ENCODE results near the gene NPAS3.

The NPAS3 gene

GRCh38 chr14:33342299-33342974 lies 403.8 kb downstream of the NPAS3 start:
- DNase-seq, result no peak

GRCh38 chr14:33343016-33343415 lies 404.3 kb downstream of the NPAS3 start:
- no peak for DNase-seq

- no peak for DNase-seq
Observed at GRCh38 chr14:33347796-33348195, 409.1 kb downstream of the NPAS3 start.

DNA sequence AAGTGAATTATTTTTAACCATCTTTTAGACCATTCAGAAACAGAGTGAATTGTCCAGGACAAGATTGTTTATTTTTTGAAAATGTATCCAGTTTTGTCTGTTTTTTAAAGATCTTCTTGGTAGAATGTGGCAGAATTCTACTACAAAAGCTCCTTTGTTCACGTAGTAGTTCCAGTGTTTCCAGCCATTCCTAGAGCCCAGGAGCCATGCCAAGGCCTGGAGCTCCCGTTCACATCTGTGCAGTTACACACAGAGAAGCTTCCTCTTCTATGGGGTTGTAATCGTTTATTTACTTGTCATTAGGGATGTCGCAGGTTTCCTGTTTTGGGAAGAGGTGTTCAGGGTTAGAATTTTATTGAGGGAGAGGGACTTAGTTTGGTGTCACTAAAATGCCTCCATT lies 409.8 kb downstream of the NPAS3 start:
- no peak for DNase-seq

DNA sequence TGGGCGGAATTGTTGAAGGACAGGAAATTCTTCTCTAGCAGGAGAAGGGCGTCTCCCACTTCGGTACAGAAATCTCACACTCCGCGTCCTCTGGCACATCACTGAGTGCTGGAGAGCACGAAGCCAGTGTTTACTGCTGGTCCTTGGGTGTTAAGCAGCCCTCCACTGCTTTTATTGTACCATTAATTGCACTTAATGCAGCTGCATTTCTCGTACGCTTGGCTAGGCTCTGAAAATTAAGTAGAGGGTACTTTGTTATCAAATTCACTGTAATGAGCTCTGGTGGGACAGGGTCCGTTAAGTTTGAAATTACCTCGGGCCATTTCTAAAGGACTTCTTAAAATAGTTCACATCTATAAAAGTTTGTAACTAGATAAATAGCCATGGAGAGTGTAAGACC lies 411.2 kb downstream of the NPAS3 start:
- DNase-seq, result no peak

DNA sequence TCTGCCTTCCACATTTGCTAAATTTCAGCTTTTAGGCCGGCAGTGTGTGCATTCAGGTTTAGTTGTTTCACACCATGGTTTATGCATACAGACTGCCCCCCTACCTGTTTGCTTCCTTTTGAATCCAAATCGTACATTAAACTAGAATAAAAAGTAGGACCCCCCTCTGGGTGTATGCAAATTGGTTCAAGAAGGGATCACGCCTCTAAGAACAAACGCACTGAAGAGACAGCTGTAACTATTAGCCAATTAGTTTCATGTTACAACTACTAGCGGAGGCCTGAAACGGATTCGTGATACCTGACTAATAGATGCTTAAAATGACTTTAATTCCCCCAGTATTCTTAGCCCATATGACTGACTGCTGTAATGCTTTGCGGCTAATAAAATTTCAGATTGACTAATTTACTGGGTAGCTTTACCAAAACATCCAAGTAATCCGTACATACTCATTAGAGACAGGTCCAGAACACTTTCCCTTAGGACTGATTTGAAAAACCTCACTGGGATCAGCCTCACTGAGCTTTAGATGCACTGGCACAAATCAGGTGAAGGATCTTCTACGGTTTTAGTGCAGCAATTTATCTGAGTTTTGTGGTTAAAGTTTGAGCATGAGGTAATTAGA lies 411.8 kb downstream of the NPAS3 start:
- no peak for DNase-seq

GRCh38 chr14:33352821-33353220 lies 414.1 kb downstream of the NPAS3 start:
- no peak for DNase-seq

DNA sequence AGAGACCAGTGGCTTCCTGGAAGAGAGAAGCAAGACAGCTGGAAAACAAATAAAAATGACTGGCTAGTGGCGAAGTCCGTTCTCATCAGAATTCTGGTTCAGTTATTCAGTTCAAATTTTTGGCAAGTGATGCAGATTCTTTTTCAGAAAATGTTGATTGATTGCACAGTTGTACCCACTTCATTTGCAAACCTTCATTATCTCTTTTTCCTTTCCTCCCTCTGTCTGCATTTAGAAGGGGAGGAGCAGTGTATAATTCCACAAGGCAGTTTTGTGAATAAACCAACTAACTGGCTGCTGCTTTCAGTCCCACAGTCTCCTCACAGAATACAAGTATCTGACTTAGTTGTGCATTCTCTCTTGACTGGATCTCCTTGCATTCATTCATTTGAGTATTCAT lies 417.5 kb downstream of the NPAS3 start:
- no peak for DNase-seq

- DNase-seq, result no peak
Observed at GRCh38 chr14:33357225-33358010, 418.7 kb downstream of the NPAS3 start.

GRCh38 chr14:33359288-33359881 lies 420.7 kb downstream of the NPAS3 start:
- no peak for DNase-seq

DNA sequence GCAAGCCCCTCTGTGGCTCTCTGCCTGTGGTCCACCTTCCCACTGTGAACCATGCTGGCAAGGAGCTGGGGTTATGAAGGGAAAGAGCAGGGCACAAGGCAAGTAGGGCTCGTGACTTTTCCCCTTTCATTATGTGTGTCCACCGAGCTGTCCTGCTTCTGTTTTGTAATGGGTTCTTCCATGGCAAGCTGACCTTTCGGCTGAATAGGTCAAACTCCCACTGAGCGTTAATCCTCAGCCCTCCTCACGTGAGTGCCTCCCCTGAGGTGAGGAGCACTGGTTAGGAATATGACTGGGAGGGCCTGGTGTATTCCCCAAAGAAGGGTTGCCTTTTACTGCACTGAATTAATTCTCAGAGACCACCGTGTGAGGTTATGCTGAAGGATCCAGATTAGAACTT lies 424.3 kb downstream of the NPAS3 start:
- no peak for DNase-seq

DNA sequence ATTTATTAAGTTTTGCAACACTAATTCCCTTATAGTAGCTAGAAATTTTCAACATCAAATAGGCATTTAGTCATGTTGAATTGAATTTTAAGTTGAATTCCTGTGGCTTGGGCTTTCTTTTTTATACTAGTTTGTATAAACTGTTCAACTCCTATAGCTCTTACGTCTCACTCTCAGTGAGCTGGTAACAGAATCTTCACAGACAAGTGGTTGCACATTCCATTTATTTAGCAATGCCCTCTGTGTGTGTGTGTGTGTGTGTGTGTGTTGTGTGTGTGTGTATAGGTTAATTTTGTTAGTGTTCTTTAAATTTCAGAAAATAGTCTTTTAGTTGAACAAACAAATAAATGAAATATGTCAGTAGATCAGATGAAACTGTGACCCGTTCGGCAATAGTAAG lies 425.0 kb downstream of the NPAS3 start:
- DNase-seq, result no peak

GRCh38 chr14:33364466-33364865 lies 425.8 kb downstream of the NPAS3 start:
- DNase-seq, result no peak

DNA sequence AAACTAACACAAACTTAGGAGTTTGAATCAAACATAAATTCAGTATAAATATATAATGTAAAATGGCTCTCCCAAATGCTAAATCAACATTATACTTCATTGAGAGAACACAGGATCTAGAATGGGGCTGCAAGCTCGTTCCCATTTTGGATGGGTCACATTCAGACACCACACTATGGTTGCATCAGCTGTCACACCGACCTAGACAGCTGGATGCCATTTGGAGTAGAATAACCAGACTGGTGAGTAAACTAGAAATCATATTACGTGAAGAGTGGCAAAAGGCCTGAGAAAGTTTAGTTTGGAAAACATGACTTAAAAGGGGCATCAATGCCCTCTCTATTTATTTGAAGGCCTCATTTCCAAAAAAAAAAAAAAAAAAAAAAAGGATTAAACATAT lies 430.4 kb downstream of the NPAS3 start:
- no peak for DNase-seq

DNA sequence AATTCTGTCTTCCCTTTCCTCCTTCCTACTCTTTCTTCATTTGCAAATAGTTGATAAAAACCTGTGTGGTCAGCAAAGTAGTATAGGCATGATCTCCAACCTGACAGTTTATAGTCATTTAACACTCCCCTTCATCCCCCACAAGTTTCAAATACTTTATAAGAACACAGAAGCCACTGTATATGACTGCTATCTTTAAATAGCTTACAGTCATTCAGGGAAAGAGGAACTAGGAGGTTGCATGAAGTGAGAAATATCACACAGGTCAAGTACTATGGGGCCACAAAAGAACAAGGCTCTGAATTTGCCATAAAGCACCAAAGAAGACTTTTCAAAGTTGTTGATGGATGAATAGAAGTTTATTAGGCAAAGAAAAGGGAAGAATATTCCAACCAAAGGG lies 431.3 kb downstream of the NPAS3 start:
- DNase-seq, result no peak

DNA sequence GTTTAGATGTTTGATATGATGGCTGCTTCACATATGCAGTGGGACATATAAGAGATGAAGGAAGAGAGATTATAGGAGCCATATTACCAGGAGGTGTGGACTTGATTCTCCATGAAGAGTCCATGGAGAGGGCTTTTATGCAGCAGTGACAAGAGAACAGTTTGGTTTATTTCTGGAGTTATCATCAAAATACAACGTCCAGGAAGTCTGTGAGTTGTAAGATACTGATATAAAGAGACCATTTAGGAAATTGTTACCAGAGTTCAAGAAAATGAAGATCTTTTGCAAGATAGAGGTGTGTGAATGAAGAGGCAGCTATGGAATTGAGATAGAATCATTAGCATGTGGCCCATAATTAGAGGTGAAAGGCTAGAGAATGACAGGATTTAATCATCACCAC lies 431.7 kb downstream of the NPAS3 start:
- no peak for DNase-seq

GRCh38 chr14:33375196-33375595 lies 436.5 kb downstream of the NPAS3 start:
- DNase-seq, result no peak

GRCh38 chr14:33375786-33376185 lies 437.1 kb downstream of the NPAS3 start:
- DNase-seq, result no peak

DNA sequence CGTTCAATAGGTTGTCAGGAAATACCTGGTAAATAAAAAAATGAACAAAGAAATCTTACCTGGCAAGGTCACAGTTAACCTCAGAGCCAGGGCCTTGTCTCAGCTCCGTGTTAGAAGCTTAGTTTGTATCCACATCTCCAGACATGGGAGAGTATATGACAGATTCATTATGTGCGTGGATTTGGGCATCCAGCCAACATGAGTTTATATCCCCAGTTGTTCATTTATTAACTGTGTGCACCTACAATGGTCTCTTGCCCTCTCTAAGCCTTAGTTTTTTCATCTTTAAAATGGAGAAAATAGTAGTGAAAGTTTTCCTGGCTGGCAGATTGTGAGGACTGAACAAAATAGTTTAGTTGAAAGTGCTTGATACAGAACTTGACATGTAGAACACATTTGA lies 437.8 kb downstream of the NPAS3 start:
- no peak for DNase-seq

GRCh38 chr14:33377596-33378390 lies 439.1 kb downstream of the NPAS3 start:
- DNase-seq, result no peak

DNA sequence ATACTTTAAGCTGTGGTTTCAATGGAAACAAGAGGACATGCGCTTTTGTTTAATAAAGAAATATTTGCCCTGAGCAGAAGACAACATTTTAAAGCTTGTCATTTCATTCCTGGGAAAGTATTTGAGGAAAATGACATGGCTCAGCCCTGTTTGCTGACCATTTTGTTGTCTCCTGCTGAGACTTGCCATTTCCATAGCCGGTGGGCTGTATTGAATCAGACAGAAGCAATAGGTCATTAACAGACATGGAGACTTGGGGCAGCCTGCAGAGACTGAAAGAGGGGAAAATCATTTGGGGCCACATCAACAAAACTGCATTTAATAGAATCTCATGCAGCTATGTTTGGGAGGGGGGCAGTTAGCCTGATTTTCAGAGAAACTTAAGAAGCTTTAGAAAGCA lies 443.0 kb downstream of the NPAS3 start:
- DNase-seq, result no peak

DNA sequence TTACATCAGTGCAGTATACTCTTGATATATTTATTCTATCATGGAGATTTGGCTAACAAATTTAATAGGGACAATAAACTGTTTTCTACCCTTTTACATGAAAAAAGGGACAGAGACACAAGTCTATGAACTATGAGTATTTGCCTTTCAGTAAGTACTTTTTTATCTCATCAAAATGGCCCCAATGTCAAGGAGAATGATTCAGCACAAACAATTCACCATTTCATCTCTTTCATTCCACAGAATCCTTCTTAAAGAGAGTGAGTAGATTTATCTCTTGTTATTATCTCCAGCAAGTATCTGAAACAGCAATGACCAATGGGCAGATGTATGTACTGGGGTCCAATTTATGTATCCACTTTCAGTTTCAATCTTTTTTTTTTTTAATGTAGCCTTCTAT lies 447.5 kb downstream of the NPAS3 start:
- DNase-seq, result no peak

- no peak for DNase-seq
Observed at GRCh38 chr14:33386781-33387180, 448.1 kb downstream of the NPAS3 start.

Measured in T1000 (cell line).